HepG2 (cell line): ENCODE measurements around the gene RBMS2. TPM values are rescaled to one million over a fixed set of nuclear protein-coding genes. Genes with fewer than 3 reads are reported as not detected.
A peak's percentile ranks its signal among the peaks of the same experiment; 100 is the strongest.

Experiments
- AHR ChIP-seq: IDR thresholded peaks from 2 replicates; pipeline ENCODE4 v1.6.1; 2018; ENCODE audit warnings: missing genetic modification reagents, missing compliant biosample characterization
- EEA1 ChIP-seq: sonication (generic); formaldehyde crosslinking; IDR thresholded peaks from 2 replicates; pipeline ENCODE4 v1.5.1; 2020; ENCODE audit warnings: mild to moderate bottlenecking, missing genetic modification reagents, borderline replicate concordance
- EHMT2 ChIP-seq: fragments of 200-600 bp; sonication (generic); IDR thresholded peaks from 2 replicates; pipeline ENCODE4 v1.7.0; 2017; ENCODE audit warnings: antibody characterized with exemption, low read depth, low read length, borderline replicate concordance
- FOXP1 ChIP-seq, 2 experiments: fragments of 450-650 bp in 1 of 2; IDR thresholded peaks; 2 replicates each; pipeline ENCODE4 v1.6.1; 2017 to 2018; ENCODE audit warnings: antibody characterized with exemption in 1 of 2
- KLF13 ChIP-seq: sonication (generic); formaldehyde crosslinking; IDR thresholded peaks from 2 replicates; pipeline ENCODE4 v1.4.0; 2020; ENCODE audit warnings: mild to moderate bottlenecking, missing genetic modification reagents
- MEF2D ChIP-seq: sonication (generic); formaldehyde crosslinking; IDR thresholded peaks from 2 replicates; pipeline ENCODE4 v1.5.1; 2020; ENCODE audit warnings: mild to moderate bottlenecking, missing genetic modification reagents
- SAP130 ChIP-seq: IDR thresholded peaks from 2 replicates; pipeline ENCODE4 v1.6.1; 2016; ENCODE audit warnings: low read depth
- SNAI1 ChIP-seq: sonication (generic); formaldehyde crosslinking; IDR thresholded peaks from 2 replicates; pipeline ENCODE4 v1.5.0; 2020; ENCODE audit warnings: mild to moderate bottlenecking, missing genetic modification reagents, borderline replicate concordance
- TBX2 ChIP-seq: sonication (generic); formaldehyde crosslinking; IDR thresholded peaks from 2 replicates; pipeline ENCODE4 v1.5.0; 2020; ENCODE audit warnings: missing genetic modification reagents, mild to moderate bottlenecking, borderline replicate concordance
- YEATS4 ChIP-seq: sonication (generic); formaldehyde crosslinking; IDR thresholded peaks from 2 replicates; pipeline ENCODE4 v1.4.0; 2020; ENCODE audit warnings: missing genetic modification reagents, borderline replicate concordance
- ZBTB49 ChIP-seq: sonication (generic); formaldehyde crosslinking; IDR thresholded peaks from 2 replicates; pipeline ENCODE4 v1.4.0; 2020; ENCODE audit warnings: missing genetic modification reagents, borderline replicate concordance
- ZFP91 ChIP-seq: sonication (generic); formaldehyde crosslinking; IDR thresholded peaks from 2 replicates; pipeline ENCODE4 v1.9.0; 2022; ENCODE audit warnings: missing genetic modification reagents, mild to moderate bottlenecking, borderline replicate concordance
- ZNF333 ChIP-seq: sonication (generic); formaldehyde crosslinking; IDR thresholded peaks from 2 replicates; pipeline ENCODE4 v1.4.0; 2020; ENCODE audit warnings: mild to moderate bottlenecking, missing genetic modification reagents, borderline replicate concordance
- ZNF512 ChIP-seq: sonication (generic); formaldehyde crosslinking; IDR thresholded peaks from 2 replicates; pipeline ENCODE4 v1.4.0; 2020; ENCODE audit warnings: mild to moderate bottlenecking, missing genetic modification reagents
- ZNF704 ChIP-seq: sonication (generic); formaldehyde crosslinking; IDR thresholded peaks from 2 replicates; pipeline ENCODE4 v1.8.1; 2023; ENCODE audit warnings: mild to moderate bottlenecking, inconsistent platforms, moderate library complexity, missing genetic modification reagents, borderline replicate concordance
- polyA plus RNA-seq, 8 experiments: library from polyadenylated mRNA; depleted of rRNA in 3 of 8; stranded (reverse) in 7 of 8; unstranded in 1 of 8; fragments of >200 nt; fragmentation: Illumina TruSeq in 4 of 8; extraction: Trizol in 4 of 8; gene quantifications; 2 replicates each; pipeline versions ENCODE4 v1.2.1 to v1.2.3, GENCODE V29; 2011 to 2016; ENCODE audit warnings: low read depth in 4 of 8, missing spikeins in 1 of 8, mixed read lengths in 1 of 8; ENCODE audit not compliant: insufficient read depth in 1 of 8
- total RNA-seq, 5 experiments: library from RNA; depleted of rRNA; stranded (reverse); fragments of >200 nt; fragmentation: Illumina TruSeq; extraction: Trizol; gene quantifications; 2 replicates each; pipeline ENCODE4 v1.2.3, GENCODE V29; 2016; ENCODE audit warnings: low read depth in 1 of 5

The RBMS2 gene
- total and polyA plus RNA-seq, 2 of the 13 experiments (the other 11 are each of a cell fraction or from before 2014, with no cell fraction given) = 0.53 to 7.4 TPM

- TF ChIP-seq ZNF333 (CRISPR knock-in tag) (peak; percentile 78; the same call in 1 of the 2 replicates), SNAI1 (CRISPR knock-in tag) (peak; percentile 87; the same call in 1 of the 2 replicates), YEATS4 (CRISPR knock-in tag) (peak; percentile 46; the same call in 1 of the 2 replicates), ZBTB49 (CRISPR knock-in tag) (no peak), ZFP91 (CRISPR knock-in tag) (peak; percentile 89; the same call in 1 of the 2 replicates), EHMT2 (no peak), TBX2 (peak; percentile 67), AHR (CRISPR knock-in tag) (peak; percentile 82; the same call in 1 of the 2 replicates), FOXP1 (IDR thresholded peaks at IDR 0.05) (no peak), FOXP1 (CRISPR knock-in tag; IDR thresholded peaks at IDR 0.05) (no peak), ZNF512 (CRISPR knock-in tag) (no peak), EEA1 (CRISPR knock-in tag) (peak; percentile 94; the same call in 1 of the 2 replicates), MEF2D (CRISPR knock-in tag) (no peak; the same call in 1 of the 2 replicates), ZNF704 (CRISPR knock-in tag) (peak; percentile 83), SAP130 (CRISPR knock-in tag) (no peak; the same call in 1 of the 2 replicates), KLF13 (CRISPR knock-in tag) (peak; percentile 84; the same call in 1 of the 2 replicates)
Observed at GRCh38 chr12:56488041-56488955, 33.3 kb upstream of the RBMS2 start, which contains the start of gene GLS2 (continued).
